ENCODE measurements around the gene C2orf72. TPM values are rescaled to one million over a fixed set of nuclear protein-coding genes. Genes with fewer than 3 reads are reported as not detected.
"Not testable (repeated sequence)": the region's sequence is repeated elsewhere in the genome, so short reads cannot be mapped to it uniquely, and the experiment has no call there.

Gene C2orf72
- total and polyA plus RNA-seq, 8 donors = 3.3 to 41.4 (median 7.3) TPM; not detected in 1

GRCh38 chr2:231002641-231003040 is 34.7 kb upstream of the C2orf72 start:
- WGBS, 5 donors = 82 to 95% (median 90%) methylated on average over 10 of the region's 10 CpGs
- no peaks in the 10 kb centered on the region for H3K36me3 ChIP-seq
- DNase-seq = no peak
- intact Hi-C loops (cut with DNase I; ENCODE audit: low total_unique reads) = no loop called here
- H3K9me3 ChIP-seq = no peaks in the 10 kb centered on the region
- no peak overlapping the region for H3K4me3 ChIP-seq
- no peak for TF ChIP-seq POLR2A (IDR thresholded peaks at IDR 0.05)
- no peak for TF ChIP-seq EP300 (IDR thresholded peaks at IDR 0.05)
- TF ChIP-seq CTCF (IDR thresholded peaks at IDR 0.05) = no peak
- TF ChIP-seq POLR2AphosphoS5 (IDR thresholded peaks at IDR 0.05) = no peak
- H3K4me1 ChIP-seq = peaks cover 0 to 4% (median 2%) of the 10 kb centered on the region in 4 donors
- H3K27ac ChIP-seq = no peak overlapping the region
- H3K27me3 ChIP-seq = peaks cover 0 to 38% (median 11%) of the 10 kb centered on the region in 3 donors

- peaks cover 0 to 38% (median 11%) of the 10 kb centered on the region in 3 donors for H3K27me3 ChIP-seq
- intact Hi-C loops (cut with DNase I; ENCODE audit: low total_unique reads) = no loop called here
- DNase-seq = no peak
These were observed 34.1 kb upstream of the C2orf72 start for GRCh38 chr2:231003186-231003585.

GRCh38 chr2:231004930-231005329 is 32.4 kb upstream of the C2orf72 start:
- H3K4me3 ChIP-seq; intact Hi-C loops (cut with DNase I; ENCODE audit: low total_unique reads); H3K27ac ChIP-seq; H3K9me3 ChIP-seq; DNase-seq; H3K36me3 ChIP-seq; H3K4me1 ChIP-seq: not testable (repeated sequence)
- H3K27me3 ChIP-seq = peaks cover 0 to 31% (median 10%) of the 10 kb centered on the region in 3 donors

More at GRCh38 chr2:231003186-231003585, 34.1 kb upstream of the C2orf72 start:
- Histone ChIP-seq H3K27ac (no peak overlapping the region), H3K4me3 (no peak overlapping the region), H3K4me1 (peaks cover 0 to 4% (median 2%) of the 10 kb centered on the region in 4 donors), H3K9me3 (no peaks in the 10 kb centered on the region), H3K36me3 (no peaks in the 10 kb centered on the region)
- 70 to 97% (median 84%) methylated on average over 2 of the region's 2 CpGs for WGBS, 5 donors
- TF ChIP-seq POLR2AphosphoS5 (IDR thresholded peaks at IDR 0.05) (no peak), POLR2A (IDR thresholded peaks at IDR 0.05) (no peak), CTCF (IDR thresholded peaks at IDR 0.05) (no peak), EP300 (IDR thresholded peaks at IDR 0.05) (no peak)

GRCh38 chr2:231007286-231008098 is 29.8 kb upstream of the C2orf72 start:
- no peaks in the 10 kb centered on the region for H3K36me3 ChIP-seq
- peaks cover 0 to 4% (median 0%) of the 10 kb centered on the region in 4 donors for H3K4me1 ChIP-seq
- H3K9me3 ChIP-seq = no peaks in the 10 kb centered on the region
- DNase-seq = peak in 1 of 2 donors; percentile 14
- intact Hi-C loops (cut with DNase I; ENCODE audit: low total_unique reads) = no loop called here
- H3K27ac ChIP-seq = no peak overlapping the region
- H3K4me3 ChIP-seq = no peak overlapping the region
- H3K27me3 ChIP-seq = peaks cover 0 to 15% (median 0%) of the 10 kb centered on the region in 3 donors
- WGBS, 5 donors = 57 to 67% (median 63%) methylated on average over 10 of the region's 10 CpGs
- no peak for TF ChIP-seq POLR2A (IDR thresholded peaks at IDR 0.05)
- TF ChIP-seq CTCF (IDR thresholded peaks at IDR 0.05) = no peak
- TF ChIP-seq POLR2AphosphoS5 (IDR thresholded peaks at IDR 0.05) = no peak
- no peak for TF ChIP-seq EP300 (IDR thresholded peaks at IDR 0.05)

- H3K9me3 ChIP-seq = no peaks in the 10 kb centered on the region
- no peak overlapping the region for H3K27ac ChIP-seq
- DNase-seq = no peak
- TF ChIP-seq POLR2A (IDR thresholded peaks at IDR 0.05) = no peak
- TF ChIP-seq EP300 (IDR thresholded peaks at IDR 0.05) = no peak
- peaks cover 0 to 8% (median 0%) of the 10 kb centered on the region in 3 donors for H3K27me3 ChIP-seq
- no peak overlapping the region for H3K4me3 ChIP-seq
- H3K36me3 ChIP-seq = no peaks in the 10 kb centered on the region
- peaks cover 0 to 4% (median 0%) of the 10 kb centered on the region in 4 donors for H3K4me1 ChIP-seq
- intact Hi-C loops (cut with DNase I; ENCODE audit: low total_unique reads) = no loop called here
- WGBS, 5 donors = 82 to 93% (median 89%) methylated on average over 6 of the region's 6 CpGs
These were observed 29.2 kb upstream of the C2orf72 start for GRCh38 chr2:231008131-231008530.

Data from stomach (tissue), 9 donors.